ENCODE results near the gene GSTCD.

Gene GSTCD

GRCh38 chr4:105895583-105896460, 187.2 kb downstream of the GSTCD start:
- no peak for DNase-seq

DNA sequence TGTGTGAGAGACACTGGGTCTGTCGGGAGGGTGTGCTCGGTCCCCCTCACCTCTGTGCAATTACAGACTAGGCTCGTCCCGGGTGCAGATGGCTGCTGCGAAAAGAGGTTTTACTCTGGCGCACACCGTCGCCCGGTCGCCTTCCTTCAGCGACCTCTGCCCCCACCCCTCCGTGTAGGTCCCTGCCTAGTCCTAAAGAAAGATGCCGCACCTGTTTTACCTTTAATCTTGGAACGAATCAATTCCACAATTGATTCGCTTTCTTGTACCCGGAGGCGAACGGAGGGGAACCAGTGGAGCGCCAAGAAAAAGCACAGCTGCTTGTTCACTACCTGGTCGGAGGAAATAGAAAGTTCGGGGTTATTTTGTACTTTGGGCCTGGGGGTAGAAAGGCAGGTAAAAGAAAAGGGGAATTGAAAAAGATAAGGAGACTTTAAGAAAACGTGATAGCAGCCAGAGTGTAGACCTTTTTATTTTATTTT, 187.9 kb downstream of the GSTCD start:
- DNase-seq: no peak
